ENCODE results near the gene ULK4.

ULK4 gene

GRCh38 chr3:41308119-41308518 lies 653.8 kb downstream of the ULK4 start:
- H3K4me3 ChIP-seq (replicated peaks; ENCODE audit: low read depth, low read length): no peak overlapping the region
- TF ChIP-seq, protein P1, sequence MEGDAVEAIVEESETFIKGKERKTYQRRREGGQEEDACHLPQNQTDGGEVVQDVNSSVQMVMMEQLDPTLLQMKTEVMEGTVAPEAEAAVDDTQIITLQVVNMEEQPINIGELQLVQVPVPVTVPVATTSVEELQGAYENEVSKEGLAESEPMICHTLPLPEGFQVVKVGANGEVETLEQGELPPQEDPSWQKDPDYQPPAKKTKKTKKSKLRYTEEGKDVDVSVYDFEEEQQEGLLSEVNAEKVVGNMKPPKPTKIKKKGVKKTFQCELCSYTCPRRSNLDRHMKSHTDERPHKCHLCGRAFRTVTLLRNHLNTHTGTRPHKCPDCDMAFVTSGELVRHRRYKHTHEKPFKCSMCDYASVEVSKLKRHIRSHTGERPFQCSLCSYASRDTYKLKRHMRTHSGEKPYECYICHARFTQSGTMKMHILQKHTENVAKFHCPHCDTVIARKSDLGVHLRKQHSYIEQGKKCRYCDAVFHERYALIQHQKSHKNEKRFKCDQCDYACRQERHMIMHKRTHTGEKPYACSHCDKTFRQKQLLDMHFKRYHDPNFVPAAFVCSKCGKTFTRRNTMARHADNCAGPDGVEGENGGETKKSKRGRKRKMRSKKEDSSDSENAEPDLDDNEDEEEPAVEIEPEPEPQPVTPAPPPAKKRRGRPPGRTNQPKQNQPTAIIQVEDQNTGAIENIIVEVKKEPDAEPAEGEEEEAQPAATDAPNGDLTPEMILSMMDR (IDR thresholded peaks at IDR 0.05; ENCODE audit: low read length, missing control alignments): no peak

DNA sequence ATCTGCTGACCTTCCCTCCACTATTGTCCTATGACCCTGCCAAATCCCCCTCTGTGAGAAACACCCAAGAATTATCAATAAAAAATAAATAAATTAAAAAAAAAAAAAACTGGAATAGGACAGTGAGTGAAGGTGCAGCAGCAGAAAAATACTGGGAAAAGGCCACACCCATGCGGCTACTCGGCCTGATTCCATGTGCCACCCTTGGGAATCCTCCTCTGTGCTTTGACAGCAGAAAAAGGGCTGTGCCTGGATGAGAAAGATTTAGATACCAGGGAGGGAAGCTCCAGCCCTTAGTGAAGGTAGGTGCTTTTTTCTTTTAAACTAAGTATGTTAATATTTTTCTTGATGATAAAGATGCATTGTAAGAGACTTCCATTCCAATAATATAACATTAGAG lies 654.8 kb downstream of the ULK4 start:
- no peak overlapping the region for H3K4me3 ChIP-seq (replicated peaks; ENCODE audit: low read depth, low read length)
- no peak for DNase-seq (ENCODE audit: low read depth)
- TF ChIP-seq, protein P1 (IDR thresholded peaks at IDR 0.05; ENCODE audit: low read length, missing control alignments): no peak

More at GRCh38 chr3:41308119-41308518, 653.8 kb downstream of the ULK4 start:
- no peak for DNase-seq (ENCODE audit: low read depth)

GRCh38 chr3:41304593-41304992 lies 657.3 kb downstream of the ULK4 start:
- peak; percentile 58 for DNase-seq (ENCODE audit: low read depth)
- no peak overlapping the region for H3K4me3 ChIP-seq (replicated peaks; ENCODE audit: low read depth, low read length)
- TF ChIP-seq, protein P1 (IDR thresholded peaks at IDR 0.05; ENCODE audit: low read length, missing control alignments): no peak

GRCh38 chr3:41302295-41302694 lies 659.6 kb downstream of the ULK4 start:
- H3K4me3 ChIP-seq (replicated peaks; ENCODE audit: low read depth, low read length): no peak overlapping the region
- TF ChIP-seq, protein P1 (IDR thresholded peaks at IDR 0.05; ENCODE audit: low read length, missing control alignments): no peak
- DNase-seq (ENCODE audit: low read depth): no peak

- no peak overlapping the region for H3K4me3 ChIP-seq (replicated peaks; ENCODE audit: low read depth, low read length)
- peak; percentile 22 for DNase-seq (ENCODE audit: low read depth)
- TF ChIP-seq, protein P1 (IDR thresholded peaks at IDR 0.05; ENCODE audit: low read length, missing control alignments): no peak
Observed at GRCh38 chr3:41301548-41301947, 660.4 kb downstream of the ULK4 start.

GRCh38 chr3:41299036-41299435 lies 662.9 kb downstream of the ULK4 start:
- TF ChIP-seq, protein P1 (IDR thresholded peaks at IDR 0.05; ENCODE audit: low read length, missing control alignments): no peak
- no peak for DNase-seq (ENCODE audit: low read depth)

GRCh38 chr3:41297750-41298149 lies 664.2 kb downstream of the ULK4 start:
- DNase-seq (ENCODE audit: low read depth): no peak
- TF ChIP-seq, protein P1 (IDR thresholded peaks at IDR 0.05; ENCODE audit: low read length, missing control alignments): no peak

More at GRCh38 chr3:41299036-41299435, 662.9 kb downstream of the ULK4 start:
- no peak overlapping the region for H3K4me3 ChIP-seq (replicated peaks; ENCODE audit: low read depth, low read length)

More at GRCh38 chr3:41297750-41298149, 664.2 kb downstream of the ULK4 start:
- no peak overlapping the region for H3K4me3 ChIP-seq (replicated peaks; ENCODE audit: low read depth, low read length)
